Endothelial cell of umbilical vein (primary cell): Measurements from ENCODE around the gene KRTAP5-1. TPM values are rescaled to one million over a fixed set of nuclear protein-coding genes. Genes with fewer than 3 reads are reported as not detected.

Source experiments
- BruUV-seq: library from RNA; stranded (reverse); fragments of 400-500 nt; replicated peaks from 2 replicates; lab custom pipeline; 2021; lab: Mats Ljungman, UMichigan
- CTCF ChIA-PET: fragments of 300-600, 350-600 bp; sonication (Branson Sonifier 250); formaldehyde crosslinking; loops from one replicate; lab custom pipeline; 2021; ENCODE audit warnings: antibody characterized with exemption, inconsistent platforms; lab: Charles Lee
- POLR2A ChIA-PET: fragments of 300-600, 350-600 bp; sonication (Branson Sonifier 250); formaldehyde crosslinking; loops from one replicate; lab custom pipeline; 2021; ENCODE audit warnings: antibody characterized with exemption, inconsistent platforms; lab: Charles Lee
- DNase-seq: peaks from one replicate; pipeline ENCODE4 v3.0.0-alpha.2; 2011; ENCODE audit warnings: low read depth, low spot score
- FAIRE-seq: peaks from 2 replicates; lab custom pipeline; 2011; peaks lifted over from hg19 to GRCh38; lab: Jason Lieb, UNC
- H2AFZ ChIP-seq: 2 replicates; pipeline ENCODE4 v1.6.0; 2012; ENCODE audit warnings: low read depth, low read length, control low read depth, inconsistent platforms
- H3K27ac ChIP-seq: 2 replicates; pipeline ENCODE4 v1.5.1; 2011; ENCODE audit warnings: low read depth, mild to moderate bottlenecking, control low read depth, low read length, moderate library complexity; ENCODE audit not compliant: insufficient read depth
- H3K27me3 ChIP-seq, 2 experiments: 2 replicates each; pipeline versions ENCODE4 v1.6.0 to v1.6.1; 2011; ENCODE audit warnings: low read length in 2 of 2, mixed read lengths in 1 of 2; ENCODE audit not compliant: control insufficient read depth in 2 of 2, insufficient read depth in 2 of 2
- H3K36me3 ChIP-seq, 2 experiments: 2 replicates in 1 of 2; 3 replicates in 1 of 2; pipeline ENCODE4 v1.5.1; 2011; ENCODE audit warnings: low read length in 2 of 2, mild to moderate bottlenecking in 1 of 2, moderate library complexity in 1 of 2; ENCODE audit not compliant: control insufficient read depth in 2 of 2, insufficient read depth in 2 of 2; ENCODE audit errors: extremely low read depth in 1 of 2
- H3K4me1 ChIP-seq: 3 replicates; pipeline ENCODE4 v1.5.1; 2011; ENCODE audit warnings: mild to moderate bottlenecking, low read length; ENCODE audit not compliant: control insufficient read depth, insufficient read depth; ENCODE audit errors: extremely low read depth
- H3K4me2 ChIP-seq: 2 replicates; pipeline ENCODE4 v1.6.1; 2011; ENCODE audit warnings: low read length, control low read depth, mixed read lengths; ENCODE audit not compliant: insufficient read depth
- H3K4me3 ChIP-seq, 3 experiments: fragments of 200-600 bp in 1 of 3; sonication (generic), shearing (Covaris generic) in 1 of 3; replicated peaks in 1 of 3; 2 replicates each; pipeline ENCODE4 v1.5.1; 2011 to 2016; ENCODE audit warnings: control low read depth in 3 of 3, low read length in 3 of 3, mild to moderate bottlenecking in 2 of 3, inconsistent platforms in 1 of 3, low read depth in 1 of 3, moderate library complexity in 1 of 3; ENCODE audit not compliant: insufficient read depth in 1 of 3
- H3K79me2 ChIP-seq: 2 replicates; pipeline ENCODE4 v1.6.0; 2012; ENCODE audit warnings: low read length, inconsistent platforms; ENCODE audit not compliant: control insufficient read depth, insufficient read depth
- H3K9ac ChIP-seq: replicated peaks from 2 replicates; pipeline ENCODE3; 2011; ENCODE audit warnings: low read length, control low read depth; ENCODE audit not compliant: insufficient read depth; ENCODE audit errors: extremely low read depth
- H3K9me1 ChIP-seq: replicated peaks from 3 replicates; pipeline ENCODE4 v1.6.0; 2011; ENCODE audit warnings: mild to moderate bottlenecking, low read length; ENCODE audit not compliant: control insufficient read depth, insufficient read depth; ENCODE audit errors: extremely low read depth
- H3K9me3 ChIP-seq: replicated peaks from 2 replicates; pipeline ENCODE4 v1.5.1; 2012; ENCODE audit warnings: low read length, inconsistent platforms; ENCODE audit not compliant: control insufficient read depth, insufficient read depth
- H4K20me1 ChIP-seq: replicated peaks from 2 replicates; pipeline ENCODE3; 2011; ENCODE audit warnings: mild to moderate bottlenecking, low read length; ENCODE audit not compliant: control insufficient read depth, insufficient read depth; ENCODE audit errors: extremely low read depth
- EZH2 ChIP-seq: IDR thresholded peaks from 2 replicates; pipeline ENCODE4 v1.6.1; 2012; ENCODE audit warnings: borderline replicate concordance, low read depth, mild to moderate bottlenecking, moderate library complexity, low read length, inconsistent platforms; ENCODE audit not compliant: severe bottlenecking
- FOS ChIP-seq: IDR thresholded peaks from 2 replicates; pipeline ENCODE4 v1.6.1; 2011; ENCODE audit warnings: mild to moderate bottlenecking, low read length, moderate library complexity, borderline replicate concordance; ENCODE audit not compliant: insufficient read depth
- GATA2 ChIP-seq: IDR thresholded peaks from 2 replicates; pipeline ENCODE4 v1.7.0; 2011; ENCODE audit warnings: low read depth, mild to moderate bottlenecking, moderate library complexity, mixed read lengths, low read length; ENCODE audit not compliant: insufficient read length, insufficient read depth
- JUN ChIP-seq: IDR thresholded peaks from 2 replicates; pipeline ENCODE4 v1.6.1; 2011; ENCODE audit warnings: borderline replicate concordance, low read depth; ENCODE audit not compliant: insufficient read length, insufficient read depth
- MYC ChIP-seq: IDR thresholded peaks from one replicate; pipeline ENCODE4 v1.6.1; 2011; ENCODE audit warnings: mild to moderate bottlenecking, low read depth, low read length
- POLR2AphosphoS5 ChIP-seq: IDR thresholded peaks from 2 replicates; pipeline ENCODE4 v1.6.1; 2012; ENCODE audit warnings: low read depth, mild to moderate bottlenecking, control low read depth, low read length, moderate library complexity; ENCODE audit not compliant: insufficient read depth
- dilution Hi-C: fragments of 300-500 bp; cut with MboI; formaldehyde crosslinking; loops from one replicate; pipeline ENCODE4 v1.15.0; 2019; ENCODE audit warnings: low sequenced_read_pairs; ENCODE audit not compliant: extremely low pct_ligation_motif_present
- intact Hi-C: fragments of 100-400 bp; cut with micrococcal nuclease; formaldehyde crosslinking; loops from one replicate; pipeline ENCODE4 v1.10.0; 2022
- polyA plus RNA-seq, 4 experiments: library from polyadenylated mRNA; depleted of rRNA in 3 of 4; stranded (reverse) in 3 of 4; unstranded in 1 of 4; fragments of >200 nt; gene quantifications; 2 replicates each; pipeline versions ENCODE4 v1.2.1 to v1.2.3, GENCODE V29; 2011 to 2012; ENCODE audit warnings: missing spikeins in 1 of 4
- total RNA-seq: library from RNA; stranded (reverse); gene quantifications from 2 replicates; pipeline ENCODE4 v1.2.3, GENCODE V29; 2021
- TF ChIP-seq, protein P1 (sequence below): IDR thresholded peaks from 2 replicates; pipeline ENCODE4 v1.6.1; 2011; ENCODE audit not compliant: insufficient read depth, insufficient read length
- TF ChIP-seq, protein P2 (sequence below), 2 donors: IDR thresholded peaks; 1 replicate in 1 of 2; 2 replicates in 1 of 2; pipeline ENCODE4 v1.5.1; 2011; ENCODE audit warnings: low read length in 2 of 2, mild to moderate bottlenecking in 2 of 2, moderate library complexity in 2 of 2, control low read depth in 1 of 2, inconsistent platforms in 1 of 2, low read depth in 1 of 2; ENCODE audit not compliant: insufficient read depth in 1 of 2; ENCODE audit errors: extremely low read depth in 1 of 2

Gene KRTAP5-1
- total and polyA plus RNA-seq, 2 donors (not counting 3 experiments of a cell fraction or from before 2014, with no cell fraction given): not detected

DNA sequence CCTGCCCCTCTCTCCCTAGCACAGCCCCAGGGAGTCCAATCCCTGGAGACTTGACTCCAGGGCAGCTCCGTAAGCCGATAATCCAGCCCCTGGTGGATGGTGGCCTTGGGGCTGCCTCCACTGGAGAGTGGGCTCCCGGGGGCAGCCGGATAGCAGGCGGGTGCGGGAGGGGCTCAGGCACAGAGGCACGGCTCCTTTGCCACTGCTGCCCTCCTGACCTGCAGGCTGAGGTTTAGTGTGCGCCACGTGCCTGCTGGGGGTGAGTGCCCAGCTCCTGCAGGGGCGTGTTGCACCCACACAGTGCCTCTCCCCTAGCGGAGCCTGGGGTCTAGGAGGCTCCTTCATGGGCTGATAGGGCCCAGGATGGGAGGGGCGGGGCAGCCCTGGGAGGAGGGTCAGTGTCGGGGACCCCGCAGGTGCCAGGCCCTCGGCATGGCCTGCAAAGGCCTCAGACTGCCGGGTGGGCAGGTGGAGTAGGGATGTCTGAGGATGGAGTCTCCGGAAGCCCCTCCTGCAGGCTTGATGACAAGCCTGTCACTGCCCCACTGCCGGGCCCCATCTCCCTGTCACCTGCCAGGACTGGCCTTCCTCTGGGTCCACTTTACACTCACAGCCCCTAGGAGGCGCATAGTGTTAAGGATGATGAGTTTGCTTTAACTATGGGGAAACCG lies 18.6 kb downstream of the KRTAP5-1 start:
- no TSS peak for BruUV-seq
- no peak overlapping the region for H3K27ac ChIP-seq
- H3K4me3 ChIP-seq: no peak overlapping the region
- no peaks in the 10 kb centered on the region for H3K36me3 ChIP-seq
- H3K9me3 ChIP-seq: no peaks in the 10 kb centered on the region
- TF ChIP-seq, protein P1, sequence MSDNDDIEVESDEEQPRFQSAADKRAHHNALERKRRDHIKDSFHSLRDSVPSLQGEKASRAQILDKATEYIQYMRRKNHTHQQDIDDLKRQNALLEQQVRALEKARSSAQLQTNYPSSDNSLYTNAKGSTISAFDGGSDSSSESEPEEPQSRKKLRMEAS: no peak
- TF ChIP-seq GATA2 (no peak), MYC (no peak), JUN (no peak), POLR2AphosphoS5 (no peak), EZH2 (no peak), FOS (no peak)
- TF ChIP-seq, protein P2, sequence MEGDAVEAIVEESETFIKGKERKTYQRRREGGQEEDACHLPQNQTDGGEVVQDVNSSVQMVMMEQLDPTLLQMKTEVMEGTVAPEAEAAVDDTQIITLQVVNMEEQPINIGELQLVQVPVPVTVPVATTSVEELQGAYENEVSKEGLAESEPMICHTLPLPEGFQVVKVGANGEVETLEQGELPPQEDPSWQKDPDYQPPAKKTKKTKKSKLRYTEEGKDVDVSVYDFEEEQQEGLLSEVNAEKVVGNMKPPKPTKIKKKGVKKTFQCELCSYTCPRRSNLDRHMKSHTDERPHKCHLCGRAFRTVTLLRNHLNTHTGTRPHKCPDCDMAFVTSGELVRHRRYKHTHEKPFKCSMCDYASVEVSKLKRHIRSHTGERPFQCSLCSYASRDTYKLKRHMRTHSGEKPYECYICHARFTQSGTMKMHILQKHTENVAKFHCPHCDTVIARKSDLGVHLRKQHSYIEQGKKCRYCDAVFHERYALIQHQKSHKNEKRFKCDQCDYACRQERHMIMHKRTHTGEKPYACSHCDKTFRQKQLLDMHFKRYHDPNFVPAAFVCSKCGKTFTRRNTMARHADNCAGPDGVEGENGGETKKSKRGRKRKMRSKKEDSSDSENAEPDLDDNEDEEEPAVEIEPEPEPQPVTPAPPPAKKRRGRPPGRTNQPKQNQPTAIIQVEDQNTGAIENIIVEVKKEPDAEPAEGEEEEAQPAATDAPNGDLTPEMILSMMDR (IDR thresholded peaks at IDR 0.05; ENCODE audit: extremely low read depth in 1 of 2, insufficient read depth in 1 of 2, low read depth in 1 of 2, low read length in 2 of 2): no peak
- H3K79me2 ChIP-seq: no peaks in the 10 kb centered on the region
- H3K27me3 ChIP-seq: no peaks in the 10 kb centered on the region
- intact Hi-C loops (no loop called here), dilution Hi-C loops (no loop called here)
- FAIRE-seq (no peak), DNase-seq (no peak)
- no peaks in the 10 kb centered on the region for H3K9me1 ChIP-seq
- H3K4me1 ChIP-seq: peaks cover 2% of the 10 kb centered on the region
- no peak overlapping the region for H3K4me2 ChIP-seq
- no peak overlapping the region for H3K9ac ChIP-seq
- H2AFZ ChIP-seq: no peak overlapping the region
- ChIA-PET CTCF (interaction anchor here (5.2 to 5.5 kb wide), 2 partner anchors 8 to 20 kb away, joined by 24 to 36 read pairs; no protein-coding TSS in a partner anchor), POLR2A (interaction anchor here (0.6 kb wide), 1 partner anchor 512 kb away, joined by 4 read pairs; no protein-coding TSS in a partner anchor)
- no peaks in the 10 kb centered on the region for H4K20me1 ChIP-seq
